HG03469 (cell line): ENCODE data around the gene ARHGAP6.
"Not testable (repeated sequence)": the region's sequence is repeated elsewhere in the genome, so short reads cannot be mapped to it uniquely, and the experiment has no call there.

Experiments
- ATAC-seq: cut with Tn5 transposase; IDR thresholded peaks from one replicate; pipeline ENCODE4 v1.9.1; 2021; ENCODE audit warnings: mild to moderate bottlenecking, moderate library complexity, moderate number of reproducible peaks; ENCODE audit not compliant: unreplicated experiment

The ARHGAP6 gene

DNA sequence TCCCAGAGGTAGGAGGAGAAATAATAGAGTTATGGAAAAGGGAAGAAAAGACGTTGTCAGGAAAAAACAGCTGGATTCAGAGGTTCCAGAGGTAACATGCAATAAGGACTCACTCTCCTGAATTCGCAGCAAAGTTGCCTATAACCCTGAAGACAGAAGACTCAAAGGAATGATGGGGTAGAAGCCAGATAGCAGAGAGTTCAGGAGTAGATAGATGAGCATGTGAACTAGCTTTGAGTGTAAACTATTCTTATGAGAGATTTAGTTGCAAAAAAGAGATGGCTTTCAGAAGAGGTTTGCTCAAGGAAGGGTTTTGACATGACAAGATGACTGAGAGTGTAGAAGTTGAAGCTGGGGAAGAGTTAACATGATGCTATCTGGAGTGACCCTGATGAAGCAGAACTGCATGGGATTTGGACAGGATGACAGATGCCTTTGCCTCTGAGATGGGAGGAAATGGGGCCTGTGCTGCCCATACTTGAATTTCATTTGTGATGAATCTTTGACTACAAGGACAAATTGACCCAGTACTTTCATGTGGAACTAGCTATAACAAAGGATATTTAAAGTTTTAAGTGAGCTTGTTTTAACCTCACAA, 298.6 kb downstream of the ARHGAP6 start:
- no peak for ATAC-seq

DNA sequence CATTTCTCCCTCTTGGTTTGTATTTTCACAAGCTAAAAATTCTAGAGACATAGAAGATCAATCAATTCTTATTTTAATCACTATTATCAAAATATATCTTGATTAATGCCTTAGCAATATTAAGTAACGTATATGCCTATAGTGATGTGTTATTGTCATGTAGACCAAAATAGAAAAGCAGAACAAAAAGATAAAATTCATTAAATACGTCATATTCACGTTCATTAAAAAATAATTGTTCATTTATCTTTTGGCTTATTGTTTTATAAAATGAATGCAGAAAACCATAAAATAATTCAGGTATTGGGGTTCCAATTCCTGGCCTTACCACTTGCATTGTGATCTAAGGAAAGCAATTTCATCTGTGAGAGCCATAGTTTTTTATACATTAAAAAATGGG, 300.3 kb downstream of the ARHGAP6 start:
- no peak for ATAC-seq

DNA sequence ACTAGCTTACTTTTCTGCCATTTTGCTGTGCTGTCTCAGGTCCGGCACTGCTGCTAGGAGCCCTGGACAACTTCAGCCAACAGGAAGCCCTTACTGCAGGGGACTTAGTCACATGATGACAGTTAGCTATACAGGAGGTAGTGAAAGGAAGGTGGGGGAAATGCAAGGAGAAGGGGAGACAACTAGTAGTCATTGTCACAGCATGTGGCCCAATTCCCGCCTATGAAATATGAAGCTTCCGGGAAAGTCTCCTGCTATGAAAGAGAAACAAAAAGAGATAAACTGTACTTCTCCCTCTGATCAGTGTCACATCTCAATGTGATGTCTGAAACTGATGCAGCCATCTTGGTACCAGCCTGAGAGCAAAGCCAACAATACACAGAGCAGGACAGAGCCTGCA, 300.9 kb downstream of the ARHGAP6 start:
- no peak for ATAC-seq

DNA sequence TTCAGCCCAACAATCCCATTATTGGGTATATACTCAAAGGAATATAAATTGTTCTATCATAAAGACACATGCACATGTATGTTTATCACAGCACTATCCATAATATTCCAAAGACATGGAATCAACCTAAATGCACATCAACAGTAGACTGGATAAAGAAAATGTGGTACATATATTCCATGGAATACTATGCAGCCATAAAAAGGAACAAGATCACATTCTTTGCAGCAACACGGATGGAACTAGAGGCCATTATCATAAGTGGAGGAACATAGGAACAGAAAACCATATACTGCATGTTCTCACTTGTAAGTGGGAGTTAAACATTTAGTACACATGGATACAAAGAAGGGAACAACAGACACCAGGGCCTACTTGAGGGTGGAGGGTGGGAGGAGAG, 301.9 kb downstream of the ARHGAP6 start:
- ATAC-seq = not testable (repeated sequence)

DNA sequence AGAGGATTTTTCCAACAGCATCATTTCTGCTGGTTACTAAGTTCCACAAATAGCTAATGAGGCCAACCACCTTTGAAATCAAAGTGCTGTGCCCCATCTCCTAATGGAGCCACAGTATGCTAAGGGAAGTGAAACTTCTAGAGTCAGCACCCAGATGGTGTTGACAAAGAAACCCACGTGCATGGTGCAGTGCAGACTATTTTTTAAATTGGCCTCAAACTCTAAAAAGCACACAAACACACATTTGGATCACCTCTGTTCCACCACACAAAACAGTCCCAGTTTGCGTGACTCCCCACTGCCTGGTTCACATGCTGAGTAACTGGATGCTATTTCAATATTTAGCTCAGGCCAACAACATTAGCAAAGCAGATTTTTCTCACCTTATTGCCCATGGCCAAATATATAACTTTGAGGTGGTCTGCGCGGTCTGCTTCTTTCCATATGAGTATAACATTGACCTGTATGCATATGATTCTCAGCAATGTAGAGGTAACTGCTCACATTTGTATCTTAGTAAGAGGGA, 302.6 kb downstream of the ARHGAP6 start:
- ATAC-seq = peak; percentile 92

DNA sequence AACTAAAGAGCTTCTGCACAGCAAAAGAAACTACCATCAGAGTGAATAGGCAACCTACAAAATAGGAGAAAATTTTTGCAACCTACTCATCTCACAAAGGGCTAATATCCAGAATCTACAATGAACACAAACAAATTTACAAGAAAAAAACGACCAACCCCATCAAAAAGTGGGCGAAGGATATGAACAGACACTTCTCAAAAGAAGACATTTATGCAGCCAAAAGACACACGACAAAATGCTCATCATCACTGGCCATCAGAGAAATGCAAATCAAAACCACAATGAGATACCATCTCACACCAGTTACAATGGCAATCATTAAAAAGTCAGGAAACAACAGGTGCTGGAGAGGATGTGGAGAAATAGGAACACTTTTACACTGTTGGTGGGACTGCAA, 304.1 kb downstream of the ARHGAP6 start:
- not testable (repeated sequence) for ATAC-seq

DNA sequence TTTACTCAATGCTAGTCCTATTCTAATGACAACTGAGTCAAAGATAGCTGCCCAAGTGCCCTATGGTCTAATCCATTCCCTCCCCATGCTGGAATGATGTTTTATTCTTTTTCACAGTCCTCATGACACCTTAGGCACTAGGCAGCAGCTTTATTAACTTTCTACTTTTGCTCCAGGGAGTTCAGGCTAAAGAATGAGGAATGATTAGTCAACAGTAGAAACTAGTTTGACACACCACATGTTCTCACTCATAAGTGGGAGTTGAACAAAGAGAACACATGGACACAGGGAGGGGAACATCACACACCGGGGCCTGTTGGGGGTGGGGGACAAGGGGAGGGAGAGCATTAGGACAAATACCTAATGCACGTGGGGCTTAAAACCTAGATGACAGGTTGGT, 309.8 kb downstream of the ARHGAP6 start:
- ATAC-seq = not testable (repeated sequence)

DNA sequence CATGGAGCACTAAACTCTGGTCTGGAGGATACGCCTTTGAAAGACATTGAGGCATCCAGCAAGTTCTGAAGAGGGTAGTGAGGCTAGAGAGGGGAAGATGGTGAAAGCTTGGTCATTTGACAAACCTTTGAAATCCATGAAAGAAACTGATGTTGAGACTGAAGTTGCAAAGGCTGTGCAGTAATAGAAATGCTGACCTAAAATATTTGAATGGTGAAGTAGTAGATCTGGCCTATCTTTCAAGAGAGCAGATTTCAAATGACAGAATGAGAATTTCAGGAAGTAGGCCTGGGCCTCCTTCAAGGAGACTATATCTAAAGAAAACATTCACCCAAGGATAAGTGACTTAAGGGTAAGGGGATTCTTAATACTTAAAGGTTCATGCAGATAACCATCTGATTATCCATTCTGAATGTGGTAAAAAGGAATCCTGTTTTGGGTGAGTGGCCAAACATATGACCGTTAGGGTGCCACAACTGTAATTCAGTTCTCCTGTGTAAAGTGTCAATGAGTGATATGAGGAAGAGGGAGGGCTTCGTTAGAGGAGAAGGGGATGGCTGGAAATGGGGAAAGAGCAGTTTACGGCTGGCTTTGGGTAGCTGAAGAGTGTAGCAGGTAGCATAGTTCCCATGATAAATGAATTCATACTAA, 310.3 kb downstream of the ARHGAP6 start:
- no peak for ATAC-seq

DNA sequence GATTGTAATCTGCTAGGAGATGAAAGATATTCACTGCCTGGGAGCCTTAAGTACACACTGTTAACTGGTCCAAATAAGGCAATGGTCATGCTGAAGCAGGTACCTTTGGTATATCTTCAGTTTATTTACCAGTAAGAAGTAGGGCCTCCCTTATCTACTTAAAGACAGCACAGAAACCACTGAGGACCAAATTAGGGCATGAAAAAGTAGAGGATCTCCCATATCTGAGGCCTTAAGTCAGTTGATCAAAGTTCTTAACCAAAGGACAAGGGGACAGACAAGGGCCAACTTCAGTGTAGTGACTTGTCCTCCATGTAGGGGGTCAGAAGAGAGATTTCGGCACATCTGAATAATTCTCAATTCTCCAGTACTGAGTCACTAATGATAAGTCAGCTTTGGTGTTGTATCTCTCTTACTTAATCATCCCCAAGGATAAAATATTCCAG, 313.4 kb downstream of the ARHGAP6 start:
- ATAC-seq = no peak

DNA sequence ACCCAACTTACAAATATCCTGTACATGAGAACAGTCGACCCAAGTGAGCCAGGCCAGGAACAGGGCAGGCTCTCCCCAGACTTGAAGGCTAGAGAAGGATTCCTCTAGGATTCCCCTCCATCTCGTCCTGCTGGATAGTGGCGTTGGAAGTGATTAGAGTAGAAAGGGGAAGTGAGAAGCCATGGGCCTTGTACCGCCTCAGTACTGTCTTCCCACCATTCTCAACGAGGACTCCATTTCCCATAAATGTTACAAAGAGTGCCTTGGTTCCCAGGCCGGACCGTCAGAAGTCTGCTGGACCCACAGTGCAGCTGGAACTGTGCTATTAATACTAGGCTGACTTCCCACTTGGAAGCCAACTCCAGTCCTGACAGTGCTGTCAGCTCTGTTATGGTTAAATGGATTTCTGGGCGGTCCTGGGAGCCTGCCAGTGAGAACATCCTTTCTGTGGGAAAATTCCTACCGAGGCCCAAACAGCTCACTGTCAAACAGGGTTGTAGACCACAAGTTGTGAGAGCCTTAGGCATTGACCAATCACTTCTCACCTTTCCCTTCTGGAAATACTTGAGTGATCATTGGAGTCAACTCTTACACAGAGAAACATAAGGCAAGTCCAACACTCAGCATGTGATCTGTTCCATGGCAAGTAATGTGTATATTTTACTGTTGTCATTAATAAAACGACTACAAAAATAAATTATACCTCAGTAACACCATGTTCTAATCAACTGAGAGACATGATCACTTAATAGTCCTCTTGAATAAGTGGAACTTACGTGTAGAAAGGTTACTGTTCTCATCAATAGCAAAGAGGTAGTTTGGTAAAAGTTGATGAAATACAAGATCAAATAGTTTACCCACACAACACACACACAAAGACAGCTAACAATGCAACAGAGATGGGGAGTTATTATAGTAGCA, 314.1 kb downstream of the ARHGAP6 start:
- ATAC-seq = peak; percentile 14

DNA sequence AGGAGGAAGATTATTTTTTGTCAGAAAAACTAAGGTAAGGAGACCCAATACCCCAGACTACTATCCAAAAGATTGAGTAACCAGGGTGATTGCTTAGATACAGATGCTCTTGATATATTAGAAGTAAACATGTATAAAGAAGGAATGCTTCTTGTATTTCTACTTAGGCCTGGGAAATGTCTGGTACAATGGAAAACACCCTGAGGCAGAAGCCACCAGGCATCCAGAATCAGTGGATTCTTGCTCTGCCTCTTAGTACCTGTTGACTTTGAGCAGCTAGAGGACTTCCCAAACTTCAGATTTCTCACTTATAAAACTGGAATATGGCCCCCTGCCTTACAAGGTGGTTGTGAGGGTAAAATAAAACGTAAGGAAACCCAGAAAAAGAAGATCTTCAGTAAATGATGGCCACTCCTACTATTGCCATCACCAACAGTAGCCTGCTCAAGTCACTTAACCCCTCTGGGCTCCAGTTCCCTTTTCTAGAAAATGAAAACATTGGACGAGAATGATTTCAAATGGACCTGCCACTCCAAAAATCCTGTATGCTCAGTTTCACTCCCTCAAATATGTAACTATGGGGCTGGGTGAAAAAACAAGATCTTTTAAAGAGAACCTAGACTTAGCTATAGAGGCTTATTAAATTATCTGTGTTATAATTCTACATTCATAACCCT, 315.9 kb downstream of the ARHGAP6 start:
- ATAC-seq = no peak

DNA sequence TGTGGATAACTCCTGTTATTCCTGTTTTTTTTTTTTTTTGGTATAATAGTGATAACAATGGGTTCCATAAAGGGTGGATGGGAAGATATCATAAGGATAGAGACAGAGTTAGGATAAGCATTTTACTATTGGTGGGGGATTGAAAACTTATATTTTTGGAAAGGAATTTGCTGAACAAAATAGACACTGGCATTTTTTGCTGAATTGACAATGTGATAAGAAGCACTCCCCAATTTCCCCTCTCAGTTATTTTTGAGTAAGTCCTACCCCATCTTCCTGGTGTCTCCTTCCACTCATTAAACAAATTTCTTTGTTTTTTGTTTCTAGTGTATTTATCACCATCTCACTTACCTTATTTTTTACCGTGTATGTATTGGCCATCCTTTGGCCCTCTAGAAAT, 316.7 kb downstream of the ARHGAP6 start:
- ATAC-seq = no peak

DNA sequence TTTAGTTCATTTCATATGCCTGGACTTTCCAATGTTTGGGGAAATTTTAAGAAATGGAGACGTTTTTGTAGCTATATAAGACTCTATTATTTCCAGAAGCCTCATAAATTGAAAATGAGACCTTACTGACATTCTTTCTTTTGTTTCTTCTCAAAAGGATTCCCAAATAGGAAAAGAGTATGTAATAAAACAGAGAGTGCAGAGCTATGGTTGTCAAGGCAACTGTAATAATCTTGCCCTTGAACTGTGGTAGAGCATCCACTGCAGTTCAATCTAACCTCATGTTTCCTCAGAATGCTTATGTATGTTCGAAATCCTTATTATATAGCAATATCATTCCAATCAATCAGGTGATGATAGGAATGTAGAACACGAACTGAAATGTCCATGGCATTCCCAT, 318.4 kb downstream of the ARHGAP6 start:
- no peak for ATAC-seq

DNA sequence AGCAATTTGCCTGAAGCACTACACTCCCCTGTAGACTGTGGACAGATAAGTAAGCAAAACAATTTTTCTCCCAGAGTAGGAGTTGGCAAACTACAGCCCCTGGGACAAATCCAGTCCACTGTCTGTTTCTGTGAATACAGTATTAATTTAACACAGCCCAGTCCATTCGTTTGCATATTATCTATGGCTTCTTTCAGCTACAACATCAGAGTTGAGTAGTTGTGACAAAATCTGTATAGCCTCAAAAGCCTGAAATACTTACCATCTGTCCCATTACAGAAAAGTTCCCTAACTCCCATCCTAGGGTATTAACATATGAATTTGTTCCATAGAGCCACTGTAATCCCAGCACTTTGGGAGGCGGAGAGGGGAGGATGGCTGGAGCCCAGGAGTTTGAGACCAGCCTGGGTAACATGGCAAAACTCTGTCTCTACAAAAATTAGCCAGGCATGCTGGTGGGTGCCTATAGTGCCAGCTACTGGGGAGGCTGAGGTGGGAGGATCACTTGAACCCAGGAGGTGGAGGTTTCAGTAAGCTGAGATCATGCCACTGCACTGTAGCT, 319.5 kb downstream of the ARHGAP6 start:
- no peak for ATAC-seq

DNA sequence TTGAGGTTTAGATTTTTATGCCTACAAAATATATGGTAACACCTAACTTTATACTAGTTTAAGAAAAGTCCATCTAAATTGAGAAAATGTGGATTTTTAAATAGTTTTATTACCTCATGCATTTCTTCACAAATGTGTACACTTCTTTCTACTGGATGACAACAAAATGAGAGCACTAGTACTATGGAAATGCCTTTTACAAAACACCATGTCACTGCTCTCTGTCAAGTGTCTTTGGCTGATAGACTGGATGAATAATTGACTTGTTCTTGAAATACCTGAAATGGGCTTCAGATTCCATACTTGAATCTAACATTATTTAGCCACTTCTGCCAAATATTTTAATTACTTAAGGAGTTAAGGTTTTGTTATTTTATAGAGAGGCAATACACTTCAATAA, 323.0 kb downstream of the ARHGAP6 start:
- ATAC-seq = no peak

DNA sequence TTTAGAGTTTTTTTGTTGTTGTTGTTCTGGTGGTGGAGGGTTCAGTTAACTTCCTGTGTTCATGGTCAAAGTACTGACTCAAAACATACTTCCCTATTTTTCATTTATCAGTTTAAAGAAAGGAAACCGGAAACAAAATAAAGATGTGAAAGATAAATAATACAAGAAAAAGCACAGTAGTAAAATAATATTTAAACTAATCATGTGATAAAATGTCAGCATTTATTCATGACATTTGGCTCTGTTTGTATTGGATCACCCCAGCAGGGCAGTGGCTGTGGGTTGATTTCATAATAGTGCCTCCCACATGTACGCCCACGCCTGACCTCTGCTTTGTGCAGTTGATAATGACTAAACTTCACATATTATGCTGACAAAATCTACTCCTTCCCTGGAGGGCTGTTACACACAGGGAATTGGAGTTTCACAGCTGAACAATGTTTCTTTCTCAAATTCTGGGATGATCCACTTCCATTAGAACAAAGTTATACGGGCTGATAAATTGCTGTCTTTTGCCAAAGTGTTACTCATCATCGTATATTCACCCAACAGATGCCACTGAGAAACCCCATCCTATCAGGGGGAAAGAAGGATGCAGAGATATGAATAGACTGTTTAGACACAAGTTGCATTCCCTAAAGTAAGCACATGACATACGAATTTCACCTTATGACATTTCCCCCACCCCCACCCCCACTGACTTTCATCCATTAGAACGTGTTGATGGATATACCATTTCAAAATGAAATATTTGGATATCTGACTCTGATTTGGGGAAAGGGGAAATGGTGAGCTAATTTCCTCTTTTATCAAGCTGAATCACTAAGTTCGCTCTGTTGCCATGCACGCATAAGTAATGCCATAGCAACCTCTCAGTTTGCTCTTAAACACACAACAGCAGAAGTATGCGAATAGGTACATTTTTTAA, 324.2 kb downstream of the ARHGAP6 start:
- ATAC-seq = peak; percentile 76

DNA sequence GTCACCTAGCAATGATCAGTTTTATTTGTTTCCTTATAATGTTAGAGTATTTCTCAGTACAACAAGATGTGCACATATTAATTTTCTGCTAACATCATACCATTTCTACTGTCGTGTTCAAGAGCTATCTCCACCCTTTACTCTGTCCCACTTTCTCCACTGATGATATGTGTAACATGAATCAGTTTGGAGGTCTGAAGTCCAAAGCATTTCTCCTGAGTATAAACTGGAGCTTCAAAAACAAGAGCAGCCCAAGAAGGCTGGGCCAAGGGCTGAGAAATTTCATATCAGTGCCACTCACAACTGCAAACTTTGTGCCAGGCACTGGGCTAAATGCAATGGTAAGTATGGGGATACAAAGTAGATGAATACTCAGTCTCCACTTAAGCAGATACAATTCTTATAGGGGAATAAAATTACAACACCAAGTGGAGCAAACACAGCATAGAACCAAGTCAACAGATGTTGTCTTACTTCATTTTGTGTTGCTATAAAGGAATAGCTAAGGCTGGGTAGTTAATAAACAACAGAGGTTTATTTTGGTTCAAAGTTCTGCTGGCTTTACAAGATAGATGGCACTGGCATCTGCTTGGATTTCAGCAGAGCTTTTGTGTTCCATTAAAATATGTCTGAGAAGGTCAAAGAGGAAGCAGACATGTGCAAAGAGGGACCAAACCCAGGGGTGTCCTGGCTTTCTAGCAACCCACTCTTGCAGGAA, 328.3 kb downstream of the ARHGAP6 start:
- ATAC-seq = no peak

DNA sequence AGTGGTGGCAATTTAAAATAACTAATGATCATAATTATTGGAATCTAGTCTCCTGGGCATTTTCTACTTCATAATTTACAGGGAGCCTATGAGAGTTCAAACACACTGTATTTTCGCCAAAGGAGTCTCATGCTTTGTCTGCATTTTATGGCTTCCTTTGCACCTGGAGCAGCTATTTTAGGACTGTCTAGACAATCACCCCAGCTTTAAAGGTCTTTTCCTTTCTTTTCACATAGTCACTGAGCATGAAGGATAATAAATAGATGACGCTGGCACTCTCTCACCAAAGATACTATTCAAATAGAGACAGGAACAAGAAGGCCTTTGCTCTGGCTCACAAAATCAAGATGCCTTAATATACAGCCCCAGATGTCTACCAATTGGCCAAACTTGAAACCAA, 329.5 kb downstream of the ARHGAP6 start:
- no peak for ATAC-seq

DNA sequence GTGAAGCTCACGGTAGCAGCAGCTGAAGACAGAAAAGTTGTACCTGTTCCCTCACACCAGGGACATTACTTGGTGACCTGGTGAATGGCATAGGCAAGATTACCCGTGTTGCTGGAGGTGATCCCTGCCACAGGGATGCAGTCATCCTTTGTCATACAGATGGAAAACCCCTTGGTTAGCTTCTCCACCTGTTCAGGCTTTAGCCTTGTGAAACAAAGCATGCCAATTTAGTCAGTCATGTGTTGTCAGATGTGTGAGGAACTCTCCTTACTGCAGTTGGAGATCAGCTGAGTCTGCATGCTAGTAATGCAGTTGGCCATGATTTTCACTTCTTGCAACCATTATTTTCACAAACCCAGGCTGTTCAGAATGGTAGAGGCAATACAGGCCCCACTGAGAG, 331.6 kb downstream of the ARHGAP6 start:
- ATAC-seq = no peak
